HL-60/S4 (cell line): ENCODE results near the gene UPF2.

Experiments used
- in situ Hi-C: fragments of 300-500 bp; cut with MboI; formaldehyde crosslinking; loops from 2 replicates; pipeline ENCODE4 v1.14.3; 2022; ENCODE audit warnings: low sequenced_read_pairs

Gene UPF2

GRCh38 chr10:11871466-11871865 is 171.1 kb downstream of the UPF2 start:
- in situ Hi-C loops: no loop called here

- in situ Hi-C loops: no loop called here
Observed at GRCh38 chr10:11870900-11871400, 171.7 kb downstream of the UPF2 start.

- in situ Hi-C loops: no loop called here
Observed at GRCh38 chr10:11870461-11870780, 172.2 kb downstream of the UPF2 start.
